Superior temporal gyrus (tissue), 1 donor: Measurements from ENCODE around the gene DYNC1I2.
"Not testable (repeated sequence)": the region's sequence is repeated elsewhere in the genome, so short reads cannot be mapped to it uniquely, and the experiment has no call there.

ENCODE experiments used
- DNase-seq: peaks from one replicate; pipeline ENCODE4 v3.0.0-alpha.2; 2016; ENCODE audit errors: extremely low spot score

The DYNC1I2 gene

GRCh38 chr2:171774581-171774980, 87.3 kb downstream of the DYNC1I2 start:
- not testable (repeated sequence) for DNase-seq

- DNase-seq: no peak
Observed at GRCh38 chr2:171778515-171778914, 91.2 kb downstream of the DYNC1I2 start.

GRCh38 chr2:171785450-171785849, 98.2 kb downstream of the DYNC1I2 start:
- no peak for DNase-seq

GRCh38 chr2:171787333-171788072, 100.2 kb downstream of the DYNC1I2 start:
- no peak for DNase-seq

GRCh38 chr2:171788316-171788993, 101.2 kb downstream of the DYNC1I2 start:
- DNase-seq: no peak

GRCh38 chr2:171789956-171790355, 102.7 kb downstream of the DYNC1I2 start:
- DNase-seq: no peak

- no peak for DNase-seq
Observed at GRCh38 chr2:171791361-171791760, 104.1 kb downstream of the DYNC1I2 start.

GRCh38 chr2:171792157-171792556, 104.9 kb downstream of the DYNC1I2 start:
- no peak for DNase-seq

GRCh38 chr2:171792886-171793580, 105.8 kb downstream of the DYNC1I2 start:
- no peak for DNase-seq

- DNase-seq: no peak
Observed at GRCh38 chr2:171793691-171794678, 106.7 kb downstream of the DYNC1I2 start.

GRCh38 chr2:171794918-171795317, 107.6 kb downstream of the DYNC1I2 start:
- DNase-seq: no peak
